Spleen (tissue), 13 donors: ENCODE data around the gene CD200. TPM values are rescaled to one million over a fixed set of nuclear protein-coding genes. Genes with fewer than 3 reads are reported as not detected.
A peak's percentile ranks its signal among the peaks of the same experiment; 100 is the strongest.

Experiments used
- DNase-seq: peaks from one replicate; pipeline ENCODE4 v3.0.0-alpha.2; 2020
- H3K27ac ChIP-seq, 8 donors: fragments of 200-600 bp; sonication (generic) in 7 of 8; 1 replicate in 4 of 8; 2 replicates in 4 of 8; pipeline versions ENCODE4 v1.5.0 to v1.8.0; 2016 to 2021; ENCODE audit warnings: inconsistent platforms in 4 of 8, mild to moderate bottlenecking in 4 of 8, moderate library complexity in 1 of 8
- H3K27me3 ChIP-seq, 7 donors: fragments of 200-600 bp; sonication (generic) in 6 of 7; replicated peaks in 1 of 7; 1 replicate in 4 of 7; 2 replicates in 3 of 7; pipeline versions ENCODE4 v1.5.0 to v1.8.0; 2016 to 2021; ENCODE audit warnings: inconsistent platforms in 3 of 7, mild to moderate bottlenecking in 1 of 7
- H3K36me3 ChIP-seq, 6 donors: fragments of 200-600 bp; sonication (generic) in 5 of 6; 1 replicate in 4 of 6; 2 replicates in 2 of 6; pipeline versions ENCODE4 v1.5.0 to v1.8.0; 2016 to 2021; ENCODE audit warnings: inconsistent platforms in 2 of 6
- H3K4me1 ChIP-seq, 6 donors: fragments of 200-600 bp; sonication (generic) in 5 of 6; 1 replicate in 3 of 6; 2 replicates in 3 of 6; pipeline versions ENCODE4 v1.5.0 to v1.8.0; 2016 to 2021; ENCODE audit warnings: inconsistent platforms in 3 of 6
- H3K4me3 ChIP-seq, 8 donors: fragments of 200-600 bp; sonication (generic) in 7 of 8; 1 replicate in 4 of 8; 2 replicates in 4 of 8; pipeline versions ENCODE4 v1.5.0 to v1.8.0; 2016 to 2021; ENCODE audit warnings: inconsistent platforms in 4 of 8, mild to moderate bottlenecking in 4 of 8, moderate library complexity in 2 of 8
- H3K9me3 ChIP-seq, 8 donors: fragments of 200-600 bp; sonication (generic) in 7 of 8; 1 replicate in 4 of 8; 2 replicates in 4 of 8; pipeline versions ENCODE4 v1.5.0 to v1.8.0; 2016 to 2021; ENCODE audit warnings: inconsistent platforms in 4 of 8
- POLR2A ChIP-seq, 3 donors: fragments of 450-650 bp; IDR thresholded peaks; one replicate each; pipeline ENCODE4 v1.5.1; 2017; ENCODE audit warnings: antibody characterized with exemption in 3 of 3, mild to moderate bottlenecking in 1 of 3
- POLR2AphosphoS5 ChIP-seq, 3 donors: sonication (generic); formaldehyde crosslinking; IDR thresholded peaks; one replicate each; pipeline ENCODE4 v1.5.1; 2017; ENCODE audit warnings: antibody characterized with exemption in 3 of 3
- WGBS, 5 donors: extraction: QIAGEN DNeasy Blood & Tissue Kit in 3 of 5; methylation state at CpG; one replicate each; pipeline versions ENCODE4 v1.1.5 to v1.1.7; 2013 to 2018; 5-methylcytosine and 5-hydroxymethylcytosine counted together
- intact Hi-C: fragments of 100-400 bp; cut with DNase I; formaldehyde crosslinking; loops from one replicate; pipeline ENCODE4 v1.15.0; 2023; ENCODE audit warnings: low total_unique reads
- long read RNA-seq, 2 donors: transcript quantifications; one replicate each; lab custom pipeline, GENCODE V29; 2026
- polyA plus RNA-seq, 3 donors: library from polyadenylated mRNA; stranded (reverse); fragments of 200-250 nt; gene quantifications; one replicate each; pipeline ENCODE4 v1.2.1, GENCODE V29; 2013
- total RNA-seq, 7 donors: library from RNA; depleted of rRNA in 3 of 7; stranded (reverse); fragments of >200 nt in 3 of 7; fragmentation: NEBNext Ultra II Directional in 4 of 7; extraction: Animal tissue kit (Norgen Biotek cat#: 25700) in 4 of 7; gene quantifications; one replicate each; pipeline versions ENCODE4 v1.1.0 to v1.2.1, GENCODE V29; 2016 to 2021
- TF ChIP-seq, protein P1 (sequence below), 11 experiments: fragments of 200-600 bp in 7 of 11; fragments of 450-650 bp in 4 of 11; sonication (generic) in 4 of 11; IDR thresholded peaks in 8 of 11; conservative IDR thresholded peaks in 3 of 11; 1 replicate in 7 of 11; 2 replicates in 4 of 11; pipeline versions ENCODE4 v1.4.0 to v1.8.0; 2016 to 2021; ENCODE audit warnings: antibody characterized with exemption in 11 of 11, inconsistent platforms in 4 of 11, mild to moderate bottlenecking in 1 of 11
- donor health status: healthy with polysubstance abuse.
- donor health status: DM: no; HTN: no; CAD: no; lungs with moderate emphysema.
- donor health status: DM: no; HTN: no; CAD: no.
- donor health status: Bipolar disorder and iron deficiency.
- donor health status: healthy.
- donor health status: DM: no; HTN: no; CAD: no.
- donor health status: DM: yes; HTN: yes; CAD: no.

Gene CD200, protein sequence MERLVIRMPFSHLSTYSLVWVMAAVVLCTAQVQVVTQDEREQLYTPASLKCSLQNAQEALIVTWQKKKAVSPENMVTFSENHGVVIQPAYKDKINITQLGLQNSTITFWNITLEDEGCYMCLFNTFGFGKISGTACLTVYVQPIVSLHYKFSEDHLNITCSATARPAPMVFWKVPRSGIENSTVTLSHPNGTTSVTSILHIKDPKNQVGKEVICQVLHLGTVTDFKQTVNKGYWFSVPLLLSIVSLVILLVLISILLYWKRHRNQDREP
- total RNA-seq (1 to 10 TPM; 4.8 to 9.3 (median 6.9) TPM), polyA plus RNA-seq (10 to 100 TPM in 1 of 3 donors, 1 to 10 TPM in 2; 4.3 to 13.1 (median 4.5) TPM)
- long read RNA-seq, donor 1, partial matches to known transcripts = 0 of 8 reads
- long read RNA-seq, donor 1, other reads (novel, unspliced or antisense) = 0 of 8 reads
- long read RNA-seq, donor 2, partial matches to known transcripts = 0 of 4 reads
- long read RNA-seq, donor 2, other reads (novel, unspliced or antisense) = 0 of 4 reads

DNA sequence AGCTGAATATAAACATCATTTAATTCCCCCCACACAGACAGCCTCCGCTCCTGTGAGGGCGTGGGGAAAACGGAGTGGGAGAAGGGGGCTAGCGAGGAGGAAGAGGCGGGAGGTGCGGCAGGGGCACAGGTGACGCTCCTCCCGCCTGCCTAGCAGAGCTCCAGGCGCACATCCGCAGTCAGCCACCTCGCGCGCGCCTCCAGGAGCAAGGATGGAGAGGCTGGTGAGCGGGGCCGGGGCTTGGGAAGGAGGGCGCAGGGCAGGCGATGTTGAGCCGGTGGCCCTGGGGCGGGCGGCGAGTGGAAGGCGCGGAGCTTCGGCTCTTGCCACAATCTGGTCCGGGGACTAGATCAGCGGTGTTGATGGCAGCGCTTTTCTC lies at the start of gene CD200:
Gene CD200 (plus strand): TSS at position 155 of the 379 bp plus-strand sequence. CDS start 57 bp downstream, at position 212.
- 0 to 1% (median 0%) methylated on average over 28 of the region's 28 CpGs for WGBS, 5 donors
- Histone ChIP-seq H3K36me3 (no peaks in the 10 kb centered on the region), H3K4me1 (peaks cover 0 to 46% (median 11%) of the 10 kb centered on the region in 6 donors), H3K27me3 (peaks cover 0 to 15% (median 0%) of the 10 kb centered on the region in 7 donors), H3K4me3 (peak within 1 kb of the TSS; percentile 50 to 78 (median 58)), H3K27ac (peak within 1 kb of the TSS; percentile 6 to 85 (median 66)), H3K9me3 (no peaks in the 10 kb centered on the region)
- DNase-seq = peak; percentile 89
- intact Hi-C loops = no loop called here
- TF ChIP-seq POLR2A (IDR thresholded peaks at IDR 0.05) = no peak
- TF ChIP-seq POLR2AphosphoS5 (IDR thresholded peaks at IDR 0.05) = peak; percentile 66 to 83 (median 75)
- TF ChIP-seq, protein P1, sequence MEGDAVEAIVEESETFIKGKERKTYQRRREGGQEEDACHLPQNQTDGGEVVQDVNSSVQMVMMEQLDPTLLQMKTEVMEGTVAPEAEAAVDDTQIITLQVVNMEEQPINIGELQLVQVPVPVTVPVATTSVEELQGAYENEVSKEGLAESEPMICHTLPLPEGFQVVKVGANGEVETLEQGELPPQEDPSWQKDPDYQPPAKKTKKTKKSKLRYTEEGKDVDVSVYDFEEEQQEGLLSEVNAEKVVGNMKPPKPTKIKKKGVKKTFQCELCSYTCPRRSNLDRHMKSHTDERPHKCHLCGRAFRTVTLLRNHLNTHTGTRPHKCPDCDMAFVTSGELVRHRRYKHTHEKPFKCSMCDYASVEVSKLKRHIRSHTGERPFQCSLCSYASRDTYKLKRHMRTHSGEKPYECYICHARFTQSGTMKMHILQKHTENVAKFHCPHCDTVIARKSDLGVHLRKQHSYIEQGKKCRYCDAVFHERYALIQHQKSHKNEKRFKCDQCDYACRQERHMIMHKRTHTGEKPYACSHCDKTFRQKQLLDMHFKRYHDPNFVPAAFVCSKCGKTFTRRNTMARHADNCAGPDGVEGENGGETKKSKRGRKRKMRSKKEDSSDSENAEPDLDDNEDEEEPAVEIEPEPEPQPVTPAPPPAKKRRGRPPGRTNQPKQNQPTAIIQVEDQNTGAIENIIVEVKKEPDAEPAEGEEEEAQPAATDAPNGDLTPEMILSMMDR (IDR thresholded peaks at IDR 0.05 in 8 of 11, conservative IDR thresholded peaks at IDR 0.05 in 3 of 11) = peak in 2 of 11 experiments; percentile 8 to 11

DNA sequence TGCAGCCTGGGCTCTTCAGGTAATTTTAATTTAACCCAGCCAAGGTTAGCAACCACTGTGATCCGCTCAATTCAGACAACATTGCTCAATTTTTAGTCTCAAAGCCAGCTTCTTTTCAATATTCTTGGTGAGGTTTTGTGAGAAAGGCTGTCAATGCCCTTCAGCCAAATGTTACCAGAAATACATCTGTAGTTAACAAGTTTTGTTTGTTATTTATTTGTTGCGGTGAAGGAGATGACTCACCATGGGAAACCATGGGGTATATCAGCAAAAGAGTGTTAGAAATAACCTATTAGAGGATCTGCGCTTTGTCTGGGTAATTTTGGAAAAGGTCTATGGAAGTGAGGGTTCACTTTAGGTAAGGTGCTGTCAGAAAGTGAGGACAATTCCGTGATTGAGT lies 43.9 kb upstream of the CD200 start:
- no peak overlapping the region for H3K27ac ChIP-seq
- H3K4me1 ChIP-seq = peaks cover 0 to 10% (median 4%) of the 10 kb centered on the region in 6 donors
- peaks cover 0 to 3% (median 0%) of the 10 kb centered on the region in 8 donors for H3K9me3 ChIP-seq
- TF ChIP-seq POLR2A (IDR thresholded peaks at IDR 0.05) (no peak), POLR2AphosphoS5 (IDR thresholded peaks at IDR 0.05) (no peak)
- TF ChIP-seq, protein P1 (IDR thresholded peaks at IDR 0.05 in 8 of 11, conservative IDR thresholded peaks at IDR 0.05 in 3 of 11) = no peak
- H3K27me3 ChIP-seq = no peaks in the 10 kb centered on the region
- 91 to 95% (median 92%) methylated on average over 4 of the region's 4 CpGs for WGBS, 5 donors
- H3K4me3 ChIP-seq = no peak overlapping the region
- DNase-seq = no peak
- H3K36me3 ChIP-seq = no peaks in the 10 kb centered on the region
- intact Hi-C loops = no loop called here

DNA sequence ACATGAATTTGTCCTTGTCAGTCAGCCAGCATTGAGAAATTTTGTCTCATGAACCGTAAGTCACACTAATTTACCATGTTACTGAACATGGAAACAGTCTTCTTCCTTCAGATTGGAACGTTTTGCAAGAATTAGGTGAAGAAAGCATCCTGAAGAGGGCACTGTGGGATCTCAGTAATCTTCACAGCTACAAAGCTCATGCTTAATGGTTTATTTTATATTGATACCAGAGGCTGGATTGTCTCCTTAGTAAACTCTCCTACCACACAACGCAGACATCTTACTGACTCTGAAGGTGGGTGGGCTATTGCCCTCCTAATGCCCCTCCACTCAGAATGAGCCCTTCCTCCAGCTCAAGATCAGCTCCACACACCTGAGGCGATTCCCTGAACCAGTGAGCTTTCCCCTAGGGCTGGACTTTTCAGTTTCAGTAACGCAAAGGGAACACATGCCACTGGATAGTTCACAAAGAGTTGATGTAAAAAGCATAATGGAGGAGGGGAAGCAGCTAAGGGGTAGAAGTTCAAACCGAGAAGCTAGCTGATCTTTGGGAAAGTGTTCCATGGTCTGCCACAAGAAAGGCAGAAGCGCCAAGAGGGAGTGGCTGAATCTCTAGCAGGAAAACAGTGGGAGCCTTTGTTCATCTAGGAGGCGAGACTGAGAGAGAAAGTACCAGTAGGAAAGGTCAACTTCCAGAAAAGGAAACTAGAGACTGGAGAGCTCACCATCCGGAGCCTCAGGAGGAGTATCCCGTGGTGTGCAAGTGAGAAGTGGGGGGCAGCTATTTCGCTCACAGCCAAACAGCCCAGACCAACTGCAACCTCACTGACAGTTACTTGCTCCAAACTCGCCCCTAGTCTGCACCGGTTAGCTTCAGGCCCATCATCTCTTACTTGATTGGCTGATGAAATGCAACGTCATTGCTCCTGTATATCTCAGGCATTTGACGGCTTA lies 39.3 kb upstream of the CD200 start, which contains the start of gene SLC9C1:
Gene SLC9C1 (minus strand): TSS at position 849 of the 954 bp plus-strand sequence. CDS start 7,425 bp downstream, outside the sequence.
- peak within 1 kb of the TSS in 7 of 8 donors; percentile 14 to 72 (median 61) for H3K27ac ChIP-seq
- no peak for DNase-seq
- H3K27me3 ChIP-seq = no peaks in the 10 kb centered on the region
- WGBS, 5 donors = 33 to 44% (median 37%) methylated on average over 15 of the region's 15 CpGs
- intact Hi-C loops = loop anchor here (10.0 kb wide), 1 partner anchor 241 kb away; no protein-coding TSS in a partner anchor
- TF ChIP-seq, protein P1 (IDR thresholded peaks at IDR 0.05 in 8 of 11, conservative IDR thresholded peaks at IDR 0.05 in 3 of 11) = peak in 10 of 11 experiments; percentile 28 to 70 (median 60)
- TF ChIP-seq POLR2A (IDR thresholded peaks at IDR 0.05) (no peak), POLR2AphosphoS5 (IDR thresholded peaks at IDR 0.05) (no peak)
- H3K4me3 ChIP-seq = peak within 1 kb of the TSS; percentile 19 to 64 (median 30)
- peaks cover 0 to 3% (median 0%) of the 10 kb centered on the region in 8 donors for H3K9me3 ChIP-seq
- H3K36me3 ChIP-seq = no peaks in the 10 kb centered on the region
- peaks cover 0 to 34% (median 20%) of the 10 kb centered on the region in 6 donors for H3K4me1 ChIP-seq
